HEK293T (cell line): ENCODE results near the gene ZBTB12.

Source experiments
- CTCF ChIA-PET: fragments of 350-600 bp; formaldehyde crosslinking; extraction: SDS; loops from one replicate; lab custom pipeline; 2021; ENCODE audit warnings: antibody characterized with exemption, inconsistent platforms; lab: Yijun Ruan, JAX
- POLR2A ChIA-PET: fragments of 350-600 bp; formaldehyde crosslinking; extraction: SDS; loops from one replicate; lab custom pipeline; 2020; ENCODE audit warnings: antibody characterized with exemption, inconsistent platforms; lab: Yijun Ruan, JAX
- DNase-seq: peaks from one replicate; pipeline ENCODE4 v3.0.0; 2012; ENCODE audit warnings: mixed read lengths; ENCODE audit errors: extremely low spot score
- ARNT ChIP-seq: fragments of 450-650 bp; IDR thresholded peaks from 2 replicates; pipeline ENCODE4 v1.6.1; 2017; ENCODE audit warnings: mild to moderate bottlenecking
- BHLHE40 ChIP-seq: fragments of 450-650 bp; IDR thresholded peaks from 2 replicates; pipeline ENCODE4 v1.6.1; 2016; ENCODE audit warnings: mild to moderate bottlenecking, moderate library complexity, borderline replicate concordance
- CTBP1 ChIP-seq: fragments of 450-650 bp; IDR thresholded peaks from 2 replicates; pipeline ENCODE4 v1.6.1; 2016; ENCODE audit warnings: borderline replicate concordance
- ELF4 ChIP-seq: fragments of 450-650 bp; IDR thresholded peaks from 2 replicates; pipeline ENCODE4 v1.6.1; 2017; ENCODE audit warnings: antibody characterized with exemption
- FOXA1 ChIP-seq: fragments of 450-650 bp; IDR thresholded peaks from 2 replicates; pipeline ENCODE4 v1.6.1; 2016; ENCODE audit warnings: mild to moderate bottlenecking
- FOXK2 ChIP-seq: fragments of 450-650 bp; IDR thresholded peaks from 2 replicates; pipeline ENCODE4 v1.6.1; 2016; ENCODE audit warnings: mild to moderate bottlenecking
- FOXM1 ChIP-seq: fragments of 450-650 bp; IDR thresholded peaks from 2 replicates; pipeline ENCODE4 v1.6.1; 2017; ENCODE audit warnings: mild to moderate bottlenecking, borderline replicate concordance
- HDGF ChIP-seq: fragments of 450-650 bp; IDR thresholded peaks from 2 replicates; pipeline ENCODE4 v1.6.1; 2017; ENCODE audit warnings: antibody characterized with exemption, borderline replicate concordance
- L3MBTL2 ChIP-seq: fragments of 450-650 bp; conservative IDR thresholded peaks from 2 replicates; pipeline ENCODE4 v1.6.1; 2016; ENCODE audit warnings: mild to moderate bottlenecking
- LEF1 ChIP-seq: fragments of 450-650 bp; IDR thresholded peaks from 2 replicates; pipeline ENCODE4 v1.6.1; 2017; ENCODE audit warnings: mild to moderate bottlenecking, borderline replicate concordance
- NFRKB ChIP-seq: fragments of 450-650 bp; IDR thresholded peaks from 2 replicates; pipeline ENCODE4 v1.6.1; 2016; ENCODE audit warnings: mild to moderate bottlenecking, moderate library complexity
- PKNOX1 ChIP-seq: fragments of 450-650 bp; IDR thresholded peaks from 2 replicates; pipeline ENCODE4 v1.6.1; 2016
- SP1 ChIP-seq: fragments of 450-650 bp; IDR thresholded peaks from 2 replicates; pipeline ENCODE4 v1.6.1; 2017
- SUZ12 ChIP-seq: fragments of 450-650 bp; IDR thresholded peaks from 2 replicates; pipeline ENCODE4 v1.6.1; 2016; ENCODE audit warnings: mild to moderate bottlenecking
- TARDBP ChIP-seq: fragments of 450-650 bp; IDR thresholded peaks from 2 replicates; pipeline ENCODE4 v1.6.1; 2016
- ZNF384 ChIP-seq: fragments of 450-650 bp; IDR thresholded peaks from 2 replicates; pipeline ENCODE4 v1.6.1; 2016

The ZBTB12 gene

DNA sequence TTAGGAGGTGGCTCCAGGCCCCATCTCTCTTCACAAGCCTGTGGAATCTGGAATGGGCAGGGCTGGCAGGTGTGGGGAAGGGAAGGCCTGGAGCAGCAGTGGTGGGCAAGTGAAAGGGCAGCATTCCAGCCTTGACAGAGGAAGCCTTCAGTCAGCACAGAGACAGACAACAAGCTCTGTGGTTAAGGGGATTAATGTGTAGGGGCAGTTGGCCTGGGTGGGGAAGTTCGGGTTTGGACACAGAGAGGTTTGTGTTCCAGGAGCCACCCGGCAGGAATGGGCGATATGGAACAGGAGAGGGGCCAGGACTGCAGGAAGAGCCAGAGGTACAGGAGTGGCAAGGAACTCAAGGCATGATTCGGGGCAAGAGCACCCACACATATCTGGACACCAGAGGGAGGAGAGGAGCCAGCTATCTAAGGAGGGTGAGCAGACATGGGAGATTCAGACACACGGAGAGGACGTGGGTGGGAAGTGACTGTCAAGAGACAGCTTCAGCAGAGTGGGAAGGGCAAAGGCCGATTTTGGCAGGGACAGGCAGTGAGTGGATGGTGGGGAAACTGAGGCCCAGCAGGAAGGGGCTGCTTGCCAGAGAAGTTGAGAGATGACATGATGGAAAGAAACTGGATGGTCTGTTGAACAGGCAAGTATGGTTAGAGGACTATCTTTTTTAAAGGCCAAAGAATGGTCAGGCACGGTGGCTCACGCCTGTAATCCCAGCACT, 20.6 kb downstream of the ZBTB12 start:
- CTCF ChIA-PET, result no interaction called here
- TF ChIP-seq FOXK2 (no peak), ZNF384 (no peak), LEF1 (no peak), SUZ12 (no peak), HDGF (no peak), L3MBTL2 (no peak), ARNT (no peak), FOXA1 (no peak), PKNOX1 (no peak), BHLHE40 (no peak), ELF4 (no peak), FOXM1 (no peak), SP1 (no peak), NFRKB (no peak), CTBP1 (no peak), TARDBP (no peak)
- POLR2A ChIA-PET, result interaction anchor here (1.0 kb wide), 1 partner anchor 74 kb away, joined by 4 read pairs; the partner anchor contains the start of gene LSM2
- no peak for DNase-seq

DNA sequence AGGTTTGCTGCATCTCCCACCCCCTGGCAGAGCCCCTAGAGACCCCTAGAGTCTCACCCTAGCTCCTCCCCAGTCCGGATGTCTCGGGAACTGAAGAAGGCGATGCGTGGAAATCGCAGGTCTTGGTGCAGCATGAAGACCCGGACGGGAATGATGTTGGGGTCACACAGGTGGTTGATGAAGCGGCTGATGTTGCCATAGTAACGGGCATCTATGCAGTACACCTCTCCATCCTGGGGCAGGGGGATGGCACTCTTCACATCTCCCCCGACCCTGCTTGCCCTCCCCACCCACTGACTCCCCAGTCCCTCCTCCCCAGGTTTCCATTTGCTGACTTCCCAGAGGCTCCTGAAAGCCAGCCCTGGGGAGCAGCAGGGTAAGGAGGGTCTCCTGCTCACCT, 21.3 kb downstream of the ZBTB12 start:
- ChIA-PET CTCF (interaction anchor here (1.1 kb wide), 1 partner anchor 10 kb away, joined by 3 read pairs; no protein-coding TSS in a partner anchor), POLR2A (no interaction called here)
- TF ChIP-seq FOXK2, result no peak
- no peak for TF ChIP-seq LEF1
- DNase-seq, result no peak

- TF ChIP-seq TARDBP (no peak), ELF4 (no peak), PKNOX1 (no peak), ZNF384 (no peak), FOXM1 (no peak), SP1 (no peak), NFRKB (no peak), BHLHE40 (no peak), HDGF (no peak), ARNT (no peak), L3MBTL2 (no peak), CTBP1 (no peak), FOXA1 (no peak), SUZ12 (no peak), LEF1 (no peak)
- DNase-seq, result no peak
- POLR2A ChIA-PET, result no interaction called here
- CTCF ChIA-PET, result interaction anchor here (1.1 kb wide), 1 partner anchor 10 kb away, joined by 3 read pairs; no protein-coding TSS in a partner anchor
Measured at GRCh38 chr6:31879901-31880300, 22.0 kb downstream of the ZBTB12 start.

DNA sequence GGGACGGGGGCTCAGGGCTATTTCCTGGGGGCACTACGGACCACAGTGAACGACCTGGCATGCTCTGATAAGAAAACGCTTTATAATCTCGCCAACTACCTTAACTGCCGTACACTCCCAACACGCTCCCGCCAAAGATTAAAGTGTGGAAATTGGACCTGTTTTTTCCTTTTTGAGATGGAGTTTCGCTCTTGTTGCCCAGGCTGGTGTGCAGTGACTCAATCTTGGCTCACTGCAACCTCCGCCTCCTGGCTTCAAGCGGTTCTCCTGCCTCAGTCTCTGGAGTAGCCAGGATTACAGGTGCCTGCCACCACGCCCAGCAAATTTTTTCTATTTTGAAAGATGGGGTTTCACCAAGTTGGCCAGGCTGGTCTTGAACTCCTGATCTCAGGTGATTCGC, 22.7 kb downstream of the ZBTB12 start:
- ChIA-PET CTCF (no interaction called here), POLR2A (no interaction called here)
- TF ChIP-seq ELF4, result no peak
- no peak for TF ChIP-seq TARDBP
- no peak for TF ChIP-seq LEF1
- TF ChIP-seq SP1, result no peak
- DNase-seq, result no peak

DNA sequence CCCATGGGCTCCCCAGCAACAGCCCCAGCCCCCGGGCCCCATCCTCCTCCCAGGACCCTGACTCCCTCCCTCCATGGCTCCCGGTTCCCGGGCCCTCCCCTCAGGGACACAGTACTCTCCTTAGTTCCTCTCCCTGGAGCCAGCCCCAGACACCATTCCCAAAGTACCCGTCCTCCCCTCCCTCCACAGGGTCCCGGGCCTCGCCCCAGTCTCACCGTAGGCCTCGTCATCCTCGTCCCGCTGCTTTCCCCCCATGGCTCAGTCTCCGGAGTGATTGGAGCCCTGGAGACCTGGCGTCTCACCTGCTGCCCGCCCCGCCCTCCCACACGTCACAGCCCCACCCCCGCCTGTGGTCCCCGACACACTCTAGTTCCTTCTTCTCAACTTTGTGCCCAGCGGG, 23.2 kb downstream of the ZBTB12 start, which contains the start of gene SLC44A4:
Gene SLC44A4, minus strand, starts transcription at position 272 of the 400 bp plus-strand sequence. Its CDS starts 17 bp downstream, at position 255.
- ChIA-PET CTCF (no interaction called here), POLR2A (no interaction called here)
- TF ChIP-seq TARDBP, result no peak
- TF ChIP-seq FOXK2, result no peak
- no peak for TF ChIP-seq PKNOX1
- TF ChIP-seq FOXM1, result no peak
- no peak for TF ChIP-seq SP1
- TF ChIP-seq HDGF, result no peak
- no peak for TF ChIP-seq FOXA1
- no peak for TF ChIP-seq NFRKB
- no peak for TF ChIP-seq LEF1
- no peak for TF ChIP-seq L3MBTL2
- no peak for TF ChIP-seq ZNF384
- TF ChIP-seq BHLHE40, result no peak
- no peak for TF ChIP-seq SUZ12
- TF ChIP-seq ELF4, result no peak
- no peak for TF ChIP-seq CTBP1
- no peak for DNase-seq

- DNase-seq, result no peak
- CTCF ChIA-PET, result no interaction called here
- POLR2A ChIA-PET, result no interaction called here
- TF ChIP-seq FOXA1, result no peak
- TF ChIP-seq PKNOX1, result no peak
- no peak for TF ChIP-seq L3MBTL2
- TF ChIP-seq FOXK2, result no peak
- no peak for TF ChIP-seq FOXM1
- no peak for TF ChIP-seq CTBP1
- no peak for TF ChIP-seq TARDBP
- TF ChIP-seq ARNT, result no peak
- no peak for TF ChIP-seq HDGF
Measured at GRCh38 chr6:31878222-31878621, 23.7 kb downstream of the ZBTB12 start.
